Loucy (cell line): ENCODE data around the gene TMEM178B.

Experiments
- H2AFZ ChIP-seq: fragments of 200-600 bp; sonication (generic); 2 replicates; pipeline ENCODE4 v1.6.0; 2016; ENCODE audit warnings: antibody characterized with exemption, mild to moderate bottlenecking, low read length, moderate library complexity
- H3F3A ChIP-seq: fragments of 200-600 bp; 2 replicates; pipeline ENCODE4 v1.6.0; 2016; ENCODE audit warnings: antibody characterized with exemption, low read depth, mild to moderate bottlenecking
- H3K27me3 ChIP-seq: fragments of 200-600 bp; sonication (generic); 2 replicates; pipeline ENCODE4 v1.6.1; 2014; ENCODE audit warnings: low read length, mild to moderate bottlenecking; ENCODE audit not compliant: insufficient read depth, poor library complexity, severe bottlenecking
- H3K36me3 ChIP-seq: fragments of 200-600 bp; sonication (generic); 2 replicates; pipeline ENCODE4 v1.6.1; 2016; ENCODE audit warnings: low read length; ENCODE audit not compliant: insufficient read depth
- H3K4me1 ChIP-seq: fragments of 200-600 bp; sonication (generic); 2 replicates; pipeline ENCODE4 v1.5.1; 2014; ENCODE audit warnings: low read length, mild to moderate bottlenecking; ENCODE audit not compliant: insufficient read depth, poor library complexity, severe bottlenecking
- H3K4me2 ChIP-seq: fragments of 200-600 bp; sonication (generic); 2 replicates; pipeline ENCODE4 v1.6.0; 2014; ENCODE audit warnings: antibody characterized with exemption, low read length, low read depth, mild to moderate bottlenecking; ENCODE audit not compliant: poor library complexity, severe bottlenecking
- H3K4me3 ChIP-seq: fragments of 200-600 bp; sonication (generic); 2 replicates; pipeline ENCODE4 v1.5.1; 2014; ENCODE audit warnings: low read length, mild to moderate bottlenecking, mixed read lengths; ENCODE audit not compliant: poor library complexity, severe bottlenecking
- H3K79me2 ChIP-seq: fragments of 200-600 bp; sonication (generic); 2 replicates; pipeline ENCODE4 v1.6.1; 2014; ENCODE audit warnings: low read length; ENCODE audit not compliant: insufficient read depth
- H3K9ac ChIP-seq: fragments of 200-600 bp; sonication (generic); 2 replicates; pipeline ENCODE4 v1.6.0; 2014; ENCODE audit warnings: mild to moderate bottlenecking, low read depth, low read length, moderate library complexity; ENCODE audit not compliant: poor library complexity, severe bottlenecking
- H3K9me2 ChIP-seq: fragments of 200-600 bp; sonication (generic); replicated peaks from 2 replicates; pipeline ENCODE4 v1.6.1; 2016; ENCODE audit warnings: low read depth, low read length, mixed read lengths
- H3K9me3 ChIP-seq: fragments of 200-600 bp; sonication (generic); 2 replicates; pipeline ENCODE4 v1.6.1; 2014; ENCODE audit warnings: mild to moderate bottlenecking, antibody characterized with exemption, low read length, low read depth; ENCODE audit not compliant: insufficient read depth
- H4K20me1 ChIP-seq: fragments of 200-600 bp; sonication (generic); 2 replicates; pipeline ENCODE4 v1.6.0; 2014; ENCODE audit warnings: antibody characterized with exemption, low read length, mild to moderate bottlenecking; ENCODE audit not compliant: insufficient read depth, poor library complexity, severe bottlenecking
- EZH2phosphoT487 ChIP-seq: fragments of 200-600 bp; IDR thresholded peaks from 2 replicates; pipeline ENCODE4 v1.6.1; 2018; ENCODE audit warnings: antibody characterized with exemption, mild to moderate bottlenecking, moderate library complexity, borderline replicate concordance
- TF ChIP-seq, protein P1 (sequence below): fragments of 200-600 bp; sonication (generic); conservative IDR thresholded peaks from 2 replicates; pipeline ENCODE4 v1.5.1; 2014; ENCODE audit warnings: mild to moderate bottlenecking, antibody characterized with exemption, low read length

TMEM178B gene

DNA sequence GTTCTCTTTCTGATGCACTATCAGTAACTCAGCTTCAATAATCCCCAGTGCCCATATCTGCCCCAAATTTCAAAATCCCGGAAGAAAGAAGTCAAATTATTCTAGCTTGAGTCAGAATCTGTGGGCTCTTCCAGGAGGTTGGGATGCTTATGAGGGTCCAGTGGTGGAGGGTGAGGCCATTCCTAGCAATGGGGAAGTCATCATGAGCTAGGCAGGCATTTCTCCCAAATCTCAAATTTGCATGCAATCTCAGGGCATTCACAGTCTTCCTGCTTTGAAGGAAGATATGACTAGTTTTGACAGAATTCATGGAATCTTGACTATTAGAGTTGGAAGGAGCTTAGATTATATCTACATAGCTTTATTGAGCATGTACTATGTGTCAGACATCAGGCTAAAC, 313.0 kb downstream of the TMEM178B start:
- no peak overlapping the region for H2AFZ ChIP-seq
- no peaks in the 10 kb centered on the region for H3K9me2 ChIP-seq
- H3K36me3 ChIP-seq: no peaks in the 10 kb centered on the region
- no peaks in the 10 kb centered on the region for H3K79me2 ChIP-seq
- no peaks in the 10 kb centered on the region for H3F3A ChIP-seq
- no peak overlapping the region for H3K9ac ChIP-seq
- H3K4me3 ChIP-seq: no peak overlapping the region
- H3K27me3 ChIP-seq: no peaks in the 10 kb centered on the region
- TF ChIP-seq, protein P1, sequence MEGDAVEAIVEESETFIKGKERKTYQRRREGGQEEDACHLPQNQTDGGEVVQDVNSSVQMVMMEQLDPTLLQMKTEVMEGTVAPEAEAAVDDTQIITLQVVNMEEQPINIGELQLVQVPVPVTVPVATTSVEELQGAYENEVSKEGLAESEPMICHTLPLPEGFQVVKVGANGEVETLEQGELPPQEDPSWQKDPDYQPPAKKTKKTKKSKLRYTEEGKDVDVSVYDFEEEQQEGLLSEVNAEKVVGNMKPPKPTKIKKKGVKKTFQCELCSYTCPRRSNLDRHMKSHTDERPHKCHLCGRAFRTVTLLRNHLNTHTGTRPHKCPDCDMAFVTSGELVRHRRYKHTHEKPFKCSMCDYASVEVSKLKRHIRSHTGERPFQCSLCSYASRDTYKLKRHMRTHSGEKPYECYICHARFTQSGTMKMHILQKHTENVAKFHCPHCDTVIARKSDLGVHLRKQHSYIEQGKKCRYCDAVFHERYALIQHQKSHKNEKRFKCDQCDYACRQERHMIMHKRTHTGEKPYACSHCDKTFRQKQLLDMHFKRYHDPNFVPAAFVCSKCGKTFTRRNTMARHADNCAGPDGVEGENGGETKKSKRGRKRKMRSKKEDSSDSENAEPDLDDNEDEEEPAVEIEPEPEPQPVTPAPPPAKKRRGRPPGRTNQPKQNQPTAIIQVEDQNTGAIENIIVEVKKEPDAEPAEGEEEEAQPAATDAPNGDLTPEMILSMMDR: no peak
- no peaks in the 10 kb centered on the region for H3K9me3 ChIP-seq
- no peak overlapping the region for H3K4me2 ChIP-seq
- no peaks in the 10 kb centered on the region for H3K4me1 ChIP-seq
- H4K20me1 ChIP-seq: no peaks in the 10 kb centered on the region

DNA sequence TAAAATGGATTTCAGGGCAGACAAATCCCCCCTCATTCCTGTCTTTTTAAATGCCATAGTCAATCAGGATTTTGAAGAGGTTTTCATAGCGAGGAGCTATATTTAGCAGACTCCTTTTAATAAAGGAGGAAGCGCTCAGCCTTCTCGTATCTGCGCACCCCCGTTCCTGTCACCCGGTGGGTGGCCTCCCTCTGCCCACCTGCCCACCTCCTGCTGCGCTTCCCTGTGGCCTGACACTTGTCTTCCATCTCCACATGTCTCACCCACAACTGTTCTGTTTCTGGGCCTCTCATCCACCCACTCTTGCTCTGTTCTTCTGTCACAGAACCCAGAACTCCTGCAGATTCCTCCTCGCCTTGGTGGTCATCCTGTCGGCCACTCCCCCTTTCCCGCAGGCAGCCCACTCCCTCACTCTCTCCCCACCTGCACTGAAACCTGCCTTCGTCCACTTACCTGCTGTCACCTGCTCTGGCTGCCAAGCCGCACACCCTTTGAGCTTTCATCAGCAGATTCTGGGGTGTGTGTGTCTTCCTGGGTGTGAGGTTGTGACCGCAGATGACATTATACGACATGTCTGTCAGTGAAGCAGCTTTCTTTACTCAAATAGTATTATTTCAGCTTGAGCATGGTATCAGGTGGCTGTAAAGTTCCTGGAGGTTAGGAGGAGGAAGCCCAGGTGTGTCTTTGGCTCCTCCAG, 313.8 kb downstream of the TMEM178B start:
- Histone ChIP-seq H2AFZ (no peak overlapping the region), H3K27me3 (no peaks in the 10 kb centered on the region)

DNA sequence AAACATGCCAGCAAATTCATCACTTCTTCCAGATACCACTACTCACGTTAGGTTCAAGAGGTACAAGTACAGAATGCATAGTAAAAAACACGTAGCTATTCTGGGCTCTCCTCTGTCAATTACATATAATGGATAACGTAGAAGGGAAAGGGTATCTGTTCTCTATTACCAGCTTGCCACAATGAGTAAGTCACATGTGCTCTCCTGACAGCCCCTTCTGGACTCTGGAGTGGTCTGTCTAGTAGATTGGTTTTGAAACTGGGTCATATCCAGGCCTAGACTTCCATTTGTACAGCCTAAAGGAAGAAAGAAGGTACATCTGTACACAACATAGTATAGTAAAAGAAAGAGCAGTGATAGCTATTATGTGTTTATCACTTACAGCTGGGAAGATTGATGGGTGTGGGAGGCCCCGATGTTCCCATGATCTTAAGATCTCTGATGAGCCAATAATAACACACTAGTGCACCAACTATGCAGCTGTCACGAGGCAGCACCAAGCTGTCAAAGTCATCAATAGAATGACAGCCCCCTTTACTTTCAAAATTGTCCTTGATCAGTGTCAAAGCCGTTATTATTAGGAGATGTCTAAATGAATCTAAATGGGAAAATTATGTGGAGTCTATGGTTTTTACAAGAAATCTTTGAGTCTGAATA, 315.4 kb downstream of the TMEM178B start:
- no peak for TF ChIP-seq EZH2phosphoT487
- TF ChIP-seq, protein P1: no peak

More for the DNA sequence above, 313.8 kb downstream of the TMEM178B start:
- no peak for TF ChIP-seq EZH2phosphoT487
- H3K4me1 ChIP-seq: no peaks in the 10 kb centered on the region
- no peaks in the 10 kb centered on the region for H4K20me1 ChIP-seq
- H3K4me2 ChIP-seq: no peak overlapping the region
- no peaks in the 10 kb centered on the region for H3F3A ChIP-seq
- H3K9me2 ChIP-seq: no peaks in the 10 kb centered on the region
- H3K79me2 ChIP-seq: no peaks in the 10 kb centered on the region
- H3K4me3 ChIP-seq: no peak overlapping the region
- no peak overlapping the region for H3K9ac ChIP-seq
- no peaks in the 10 kb centered on the region for H3K9me3 ChIP-seq
- H3K36me3 ChIP-seq: no peaks in the 10 kb centered on the region

DNA sequence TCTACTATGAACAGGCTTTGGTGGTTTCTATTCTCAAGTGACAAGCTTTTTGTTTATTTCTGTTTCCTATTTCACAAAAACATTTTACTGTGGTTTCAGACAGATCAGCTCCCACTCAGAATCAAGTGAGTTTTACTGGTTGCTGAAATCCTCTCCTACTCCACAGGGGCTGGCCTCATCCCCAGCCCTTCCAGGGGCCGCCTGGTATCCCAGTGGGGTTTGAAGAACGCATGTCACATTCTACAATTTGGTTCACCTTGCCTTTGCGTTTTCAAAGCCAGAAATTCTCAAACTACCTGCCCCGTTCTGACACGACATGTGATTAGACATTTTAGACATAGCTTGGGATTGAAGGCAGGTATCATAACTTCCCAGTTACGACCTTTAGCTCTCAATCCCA, 316.5 kb downstream of the TMEM178B start:
- no peaks in the 10 kb centered on the region for H3K9me3 ChIP-seq
- TF ChIP-seq, protein P1: no peak
- TF ChIP-seq EZH2phosphoT487: no peak
- H2AFZ ChIP-seq: no peak overlapping the region
- no peak overlapping the region for H3K9ac ChIP-seq
- H3K4me1 ChIP-seq: no peaks in the 10 kb centered on the region
- no peak overlapping the region for H3K4me2 ChIP-seq
- H3K4me3 ChIP-seq: no peak overlapping the region
- no peaks in the 10 kb centered on the region for H3K36me3 ChIP-seq
- H3K79me2 ChIP-seq: no peaks in the 10 kb centered on the region
- no peaks in the 10 kb centered on the region for H3F3A ChIP-seq
- no peaks in the 10 kb centered on the region for H3K27me3 ChIP-seq
- H4K20me1 ChIP-seq: no peaks in the 10 kb centered on the region
- H3K9me2 ChIP-seq: no peaks in the 10 kb centered on the region

More for the DNA sequence above, 315.4 kb downstream of the TMEM178B start:
- no peaks in the 10 kb centered on the region for H4K20me1 ChIP-seq
- H3K27me3 ChIP-seq: no peaks in the 10 kb centered on the region
- no peak overlapping the region for H3K9ac ChIP-seq
- no peak overlapping the region for H3K4me3 ChIP-seq
- no peaks in the 10 kb centered on the region for H3K9me2 ChIP-seq
- H2AFZ ChIP-seq: no peak overlapping the region
- no peaks in the 10 kb centered on the region for H3K9me3 ChIP-seq
- no peaks in the 10 kb centered on the region for H3K4me1 ChIP-seq
- no peaks in the 10 kb centered on the region for H3K36me3 ChIP-seq
- no peaks in the 10 kb centered on the region for H3F3A ChIP-seq
- H3K4me2 ChIP-seq: no peak overlapping the region
- H3K79me2 ChIP-seq: no peaks in the 10 kb centered on the region
